ENCODE results near the gene ING1.

Gene ING1

DNA sequence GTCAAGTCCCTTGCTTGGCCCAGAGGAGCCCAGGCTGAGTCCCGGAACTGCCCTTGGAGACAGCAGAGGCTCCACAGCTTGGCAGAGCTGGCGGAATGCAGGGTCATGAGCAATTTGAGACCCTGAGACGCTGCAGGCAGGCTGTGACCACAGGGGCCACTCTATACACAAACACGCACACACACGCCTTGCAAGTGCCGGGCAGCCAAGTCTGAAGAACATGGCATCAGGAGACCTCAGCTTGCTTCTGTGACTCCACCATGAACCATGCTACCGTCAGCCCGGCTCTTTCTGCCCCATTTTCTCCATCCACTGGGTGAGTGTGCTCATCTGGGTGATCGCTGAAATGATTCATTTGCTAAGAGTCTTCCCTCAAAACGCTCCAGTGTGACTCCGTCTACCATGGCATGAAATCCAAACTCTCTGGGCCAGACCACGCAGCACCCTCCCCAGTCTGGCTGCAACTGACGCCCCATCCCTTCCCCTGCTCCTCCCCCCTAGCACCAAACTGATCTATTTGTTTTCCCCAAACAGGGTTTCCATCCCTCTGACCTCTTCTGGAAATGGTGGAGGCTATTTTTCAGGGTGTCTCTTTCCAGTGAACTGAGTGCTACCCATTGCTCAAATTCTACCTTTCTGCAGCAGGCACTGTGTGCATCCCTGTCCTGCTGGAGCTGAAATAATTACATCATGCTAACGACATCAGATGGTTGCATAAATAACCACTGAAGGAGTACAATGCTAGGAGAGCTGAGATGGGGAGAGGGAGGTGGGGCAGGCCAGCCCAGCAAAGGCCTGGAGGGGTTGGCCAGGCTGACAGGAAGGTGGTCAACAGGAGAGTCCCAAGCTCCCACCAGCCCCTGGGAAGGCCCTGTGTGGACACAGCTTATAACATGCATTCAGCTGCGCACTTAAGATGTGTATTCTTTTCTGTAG lies 10.6 kb upstream of the ING1 start:
- H3K9me3 Mint-ChIP-seq: no peaks in the 10 kb centered on the region
- peaks cover 57% of the 10 kb centered on the region for H3K4me1 Mint-ChIP-seq
- H3K27me3 Mint-ChIP-seq: no peaks in the 10 kb centered on the region
- no peak overlapping the region for H3K4me3 Mint-ChIP-seq
- ATAC-seq: no peak
- H3K27ac Mint-ChIP-seq: peak overlapping the region; percentile 37
- peaks cover 45% of the 10 kb centered on the region for H3K36me3 Mint-ChIP-seq

DNA sequence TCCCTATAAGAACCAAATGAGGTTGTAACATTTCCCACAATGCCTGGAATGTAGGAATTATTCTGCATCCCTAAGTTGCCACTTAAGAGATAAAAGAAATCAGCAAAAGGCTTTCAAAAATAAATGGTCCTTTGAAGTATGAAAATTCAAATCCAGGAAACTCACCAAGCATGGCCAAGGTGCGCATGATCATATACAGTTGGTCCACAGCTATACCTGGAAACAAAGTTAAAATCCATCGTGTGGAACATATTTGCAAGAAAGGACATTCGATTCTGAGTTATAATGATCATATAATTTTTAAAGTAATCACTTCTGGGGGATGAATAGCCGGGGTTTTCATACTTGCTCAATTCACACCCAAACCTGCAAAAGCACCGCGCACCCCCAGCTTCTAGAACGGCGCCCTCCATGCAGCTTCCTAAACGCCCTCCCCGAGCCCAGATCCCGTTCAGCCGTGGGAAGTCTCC lies 8.1 kb upstream of the ING1 start:
- Mint-ChIP-seq H3K36me3 (peaks cover 21% of the 10 kb centered on the region), H3K9me3 (no peaks in the 10 kb centered on the region), H3K4me1 (peaks cover 36% of the 10 kb centered on the region), H3K4me3 (peak overlapping the region; percentile 84), H3K27ac (peak overlapping the region; percentile 71), H3K27me3 (no peaks in the 10 kb centered on the region)
- ATAC-seq: no peak

DNA sequence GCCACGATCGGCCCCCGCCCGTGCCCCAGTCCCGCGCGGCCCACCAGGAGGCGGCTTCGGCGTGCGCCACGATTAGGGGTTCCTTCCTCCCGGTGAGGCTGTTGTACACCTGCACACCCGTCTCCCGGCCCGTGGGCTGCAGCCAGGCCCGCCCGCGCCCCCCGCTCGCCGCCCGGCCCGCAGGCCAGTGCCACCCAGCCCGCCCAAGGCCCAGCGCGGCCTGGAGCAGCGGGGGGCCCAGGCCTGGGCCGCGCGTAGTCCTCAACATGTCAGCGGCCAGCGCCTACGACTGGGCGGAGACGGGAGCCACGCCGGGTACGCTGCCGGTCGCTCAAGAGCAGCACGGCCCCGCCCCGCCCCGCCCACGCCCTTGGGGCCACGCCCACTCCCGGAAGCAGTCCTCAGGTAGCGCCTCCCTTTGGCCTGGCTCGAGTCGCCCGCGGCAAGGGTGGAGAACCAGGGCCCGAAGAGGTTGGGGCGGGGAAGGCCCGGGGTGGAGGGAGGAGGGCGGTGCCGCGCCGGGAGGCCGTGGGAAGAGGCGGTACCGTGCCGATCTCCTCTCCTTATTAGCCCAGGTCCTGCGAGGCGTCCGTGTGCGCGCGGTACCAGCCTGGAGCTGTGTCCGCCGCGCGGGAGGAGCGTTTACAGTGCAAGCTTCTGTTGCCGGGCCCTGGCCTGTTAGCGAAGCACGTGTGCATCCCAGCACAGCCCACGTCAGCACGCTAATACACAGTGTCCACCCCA lies 7.5 kb upstream of the ING1 start, which contains the start of gene CARS2:
TSS of gene CARS2 (minus strand) at position 291 of the 744 bp plus-strand sequence. CDS start at position 268, 23 bp downstream.
- H3K4me3 Mint-ChIP-seq: peak within 1 kb of the TSS; percentile 84
- H3K36me3 Mint-ChIP-seq: peaks cover 20% of the 10 kb centered on the region
- H3K9me3 Mint-ChIP-seq: no peaks in the 10 kb centered on the region
- H3K27me3 Mint-ChIP-seq: no peaks in the 10 kb centered on the region
- peak within 1 kb of the TSS; percentile 71 for H3K27ac Mint-ChIP-seq
- H3K4me1 Mint-ChIP-seq: peaks cover 36% of the 10 kb centered on the region
- peak; percentile 99 for ATAC-seq

DNA sequence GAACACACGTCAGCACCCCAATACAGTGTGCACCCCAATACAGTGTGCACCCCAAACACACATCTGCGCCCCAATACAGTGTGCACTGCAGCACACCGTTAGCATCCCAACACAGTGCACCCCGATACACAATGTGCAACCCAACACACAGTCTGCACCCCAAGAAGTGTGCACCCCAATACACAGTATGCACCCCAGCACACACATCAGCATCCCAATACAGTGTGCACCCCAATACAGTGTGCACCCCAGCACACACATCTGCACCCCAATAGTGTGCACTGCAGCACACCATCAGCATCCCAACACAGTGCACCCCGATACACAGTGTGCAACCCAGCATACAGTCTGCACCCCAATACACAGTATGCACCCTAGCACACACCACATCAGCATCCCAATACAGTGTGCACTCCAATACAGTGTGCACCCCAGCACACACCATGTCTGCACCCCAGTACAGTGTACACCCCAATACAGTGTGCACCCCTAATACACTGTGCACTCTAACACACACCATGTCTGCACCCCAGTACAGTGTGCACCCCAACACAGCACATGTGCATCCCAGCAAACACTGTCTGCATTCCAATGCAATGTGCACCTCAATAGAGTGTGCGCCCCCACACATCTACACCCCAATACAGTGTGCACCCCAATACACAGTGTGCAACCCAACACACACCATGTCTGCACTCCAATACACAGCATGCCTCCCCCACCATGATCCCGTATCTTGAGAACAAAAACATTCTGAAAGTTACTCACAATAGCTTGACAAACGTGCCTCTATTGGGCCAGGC lies 6.7 kb upstream of the ING1 start:
- peaks cover 14% of the 10 kb centered on the region for H3K36me3 Mint-ChIP-seq
- peak overlapping the region; percentile 71 for H3K27ac Mint-ChIP-seq
- peak overlapping the region; percentile 84 for H3K4me3 Mint-ChIP-seq
- H3K9me3 Mint-ChIP-seq: no peaks in the 10 kb centered on the region
- no peak for ATAC-seq
- H3K27me3 Mint-ChIP-seq: no peaks in the 10 kb centered on the region
- H3K4me1 Mint-ChIP-seq: peaks cover 44% of the 10 kb centered on the region

DNA sequence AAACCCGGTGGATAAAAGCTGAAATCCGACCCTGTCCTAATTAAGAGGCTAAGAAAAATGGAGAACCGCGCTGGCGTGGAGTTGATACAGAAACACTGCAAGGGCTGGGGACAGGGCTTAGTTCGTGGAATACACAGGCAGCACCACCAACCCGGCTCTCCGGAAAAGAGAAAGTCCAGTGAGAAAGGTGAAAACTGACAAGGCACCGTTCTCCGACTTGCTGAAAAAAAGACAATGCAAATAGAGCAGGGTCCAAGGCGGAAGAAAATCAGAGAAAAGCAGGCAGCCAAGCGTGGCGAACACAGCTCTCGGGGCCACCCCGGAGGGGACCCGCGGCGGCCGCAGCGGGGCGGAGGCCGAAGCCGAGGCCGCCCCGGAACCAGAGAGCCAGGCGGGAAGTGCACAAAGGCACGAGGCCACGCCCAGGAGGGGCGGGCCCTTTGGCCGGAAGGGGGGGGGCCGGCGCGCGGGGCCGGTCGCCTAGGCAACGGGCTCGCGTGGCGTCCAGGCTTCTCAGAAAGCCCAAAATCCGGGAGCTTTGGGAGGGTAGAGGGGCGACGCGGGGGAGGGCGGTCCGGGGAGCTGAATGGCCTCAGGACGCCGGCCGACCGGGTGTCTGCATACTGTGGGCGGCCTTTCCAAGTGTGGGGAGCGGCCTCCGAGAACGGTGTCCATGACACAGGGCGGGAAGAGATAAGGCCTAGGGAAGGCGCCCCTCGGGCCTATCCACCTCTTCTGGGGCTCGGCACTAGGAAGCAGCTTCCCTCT lies 1.2 kb upstream of the ING1 start:
- peak; percentile 67 for ATAC-seq
- Mint-ChIP-seq H3K4me1 (peaks cover 15% of the 10 kb centered on the region), H3K36me3 (no peaks in the 10 kb centered on the region), H3K4me3 (peak overlapping the region; percentile 96), H3K9me3 (no peaks in the 10 kb centered on the region), H3K27ac (peak overlapping the region; percentile 93), H3K27me3 (no peaks in the 10 kb centered on the region)

DNA sequence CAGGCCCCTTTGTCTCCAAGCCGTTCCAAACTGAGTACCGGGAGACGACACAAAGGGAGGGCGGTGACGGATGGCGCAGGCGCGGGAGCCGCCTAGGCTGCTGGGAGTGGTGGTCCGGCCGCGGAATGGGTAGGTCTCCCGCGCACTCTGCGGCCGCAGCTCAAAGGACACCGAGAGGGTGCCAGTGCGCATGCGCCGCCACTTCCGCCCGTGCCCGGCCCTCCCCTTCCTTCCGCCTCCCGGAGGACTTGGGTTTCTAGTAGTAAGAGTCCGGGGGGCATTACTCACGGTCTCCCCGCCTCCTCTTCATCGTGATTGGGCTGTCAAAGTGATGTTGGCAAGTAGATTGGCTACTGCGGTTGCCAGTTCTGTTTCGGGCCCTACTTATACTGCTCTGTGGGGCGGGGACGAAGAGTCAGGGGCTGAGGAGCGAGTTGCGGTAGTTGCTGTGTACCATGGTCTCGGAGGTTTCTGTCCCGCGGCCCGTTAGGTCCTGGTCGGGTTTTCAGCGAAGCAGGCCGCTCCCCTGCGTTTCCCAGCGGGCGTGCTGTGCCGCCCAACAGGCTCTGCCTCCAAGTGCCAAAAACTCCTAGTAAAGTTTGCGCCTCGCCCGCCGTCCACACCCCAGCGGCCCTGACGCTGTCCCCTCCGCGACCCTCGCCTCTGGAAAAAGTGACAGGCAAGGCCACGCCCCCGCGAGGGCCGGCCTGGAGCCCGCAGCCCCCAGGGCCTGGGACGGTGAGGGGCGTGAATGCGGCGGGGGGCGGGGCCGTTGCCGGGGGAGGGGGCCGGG lies 455 bp upstream of the ING1 start:
- Mint-ChIP-seq H3K9me3 (no peaks in the 10 kb centered on the region), H3K4me3 (peak overlapping the region; percentile 96), H3K27ac (peak overlapping the region; percentile 93), H3K4me1 (peaks cover 21% of the 10 kb centered on the region), H3K27me3 (no peaks in the 10 kb centered on the region), H3K36me3 (no peaks in the 10 kb centered on the region)
- ATAC-seq: peak; percentile 80

DNA sequence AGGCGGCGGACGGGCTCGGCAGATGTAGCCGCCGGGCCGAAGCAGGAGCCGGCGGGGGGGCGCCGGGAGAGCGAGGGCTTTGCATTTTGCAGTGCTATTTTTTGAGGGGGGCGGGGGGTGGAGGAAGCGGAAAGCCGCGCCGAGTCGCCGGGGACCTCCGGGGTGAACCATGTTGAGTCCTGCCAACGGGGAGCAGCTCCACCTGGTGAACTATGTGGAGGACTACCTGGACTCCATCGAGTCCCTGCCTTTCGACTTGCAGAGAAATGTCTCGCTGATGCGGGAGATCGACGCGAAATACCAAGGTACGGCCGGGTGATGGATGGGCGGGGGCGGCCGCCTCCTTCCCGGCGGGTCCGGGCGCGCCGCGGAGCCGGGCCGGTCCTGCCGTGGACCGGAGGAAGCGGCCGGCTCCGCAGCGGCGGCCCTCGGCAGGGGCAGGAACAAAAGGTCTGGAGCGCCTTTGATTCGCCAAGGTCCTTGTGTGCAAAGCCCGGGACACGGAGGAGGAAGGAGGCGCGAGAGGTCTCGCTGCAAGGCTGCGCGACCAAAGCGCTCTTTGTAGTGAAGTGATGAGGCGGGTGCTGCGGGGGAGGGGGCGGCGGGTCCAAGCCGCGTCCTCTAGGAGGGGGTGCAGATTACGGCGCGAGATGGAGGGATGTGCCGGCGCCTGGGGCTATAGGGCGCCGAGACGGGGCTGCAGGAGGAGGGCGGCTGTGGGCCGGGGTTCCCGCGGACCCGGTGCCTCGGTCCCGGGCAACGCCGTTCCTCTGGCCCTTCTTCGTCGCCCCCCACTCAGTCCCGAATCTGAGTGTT lies 689 bp downstream of the ING1 start:
- Mint-ChIP-seq H3K4me3 (peak overlapping the region; percentile 96), H3K4me1 (peaks cover 24% of the 10 kb centered on the region), H3K27me3 (no peaks in the 10 kb centered on the region), H3K9me3 (no peaks in the 10 kb centered on the region), H3K36me3 (peaks cover 5% of the 10 kb centered on the region), H3K27ac (peak overlapping the region; percentile 93)
- ATAC-seq: no peak

DNA sequence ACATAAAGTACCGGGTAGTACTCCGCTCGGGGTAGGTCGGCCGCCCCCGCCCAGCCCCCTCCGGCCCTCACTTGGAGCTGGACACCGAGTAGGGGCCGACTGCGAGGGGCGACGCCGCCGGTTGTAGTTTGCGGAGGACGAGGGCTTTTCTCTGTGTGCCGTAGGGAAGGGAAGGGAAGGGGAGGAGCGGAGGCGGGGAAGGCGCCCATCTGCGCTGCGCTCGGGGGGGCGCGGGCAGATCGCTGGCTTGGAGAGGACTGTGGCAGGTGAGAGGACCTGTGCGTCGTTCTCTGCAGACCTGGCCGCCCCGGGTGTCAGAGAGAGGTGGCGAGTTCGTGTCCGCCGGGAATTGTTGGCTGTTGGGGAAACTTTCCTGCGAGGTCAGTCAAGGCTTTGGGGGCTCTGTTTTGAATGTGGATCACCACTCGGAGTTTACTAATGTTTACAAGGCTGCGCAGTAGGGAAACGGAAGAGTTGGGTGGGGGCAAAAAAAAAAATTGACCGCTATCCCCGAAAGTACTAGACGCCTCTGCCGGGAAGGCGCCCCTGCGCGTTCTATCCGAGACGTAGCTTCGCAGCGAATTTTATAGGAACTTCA lies 1.4 kb downstream of the ING1 start:
- no peak for ATAC-seq
- Mint-ChIP-seq H3K36me3 (peaks cover 12% of the 10 kb centered on the region), H3K27me3 (no peaks in the 10 kb centered on the region), H3K4me1 (peaks cover 30% of the 10 kb centered on the region), H3K9me3 (no peaks in the 10 kb centered on the region), H3K27ac (peak overlapping the region; percentile 93), H3K4me3 (peak overlapping the region; percentile 96)

DNA sequence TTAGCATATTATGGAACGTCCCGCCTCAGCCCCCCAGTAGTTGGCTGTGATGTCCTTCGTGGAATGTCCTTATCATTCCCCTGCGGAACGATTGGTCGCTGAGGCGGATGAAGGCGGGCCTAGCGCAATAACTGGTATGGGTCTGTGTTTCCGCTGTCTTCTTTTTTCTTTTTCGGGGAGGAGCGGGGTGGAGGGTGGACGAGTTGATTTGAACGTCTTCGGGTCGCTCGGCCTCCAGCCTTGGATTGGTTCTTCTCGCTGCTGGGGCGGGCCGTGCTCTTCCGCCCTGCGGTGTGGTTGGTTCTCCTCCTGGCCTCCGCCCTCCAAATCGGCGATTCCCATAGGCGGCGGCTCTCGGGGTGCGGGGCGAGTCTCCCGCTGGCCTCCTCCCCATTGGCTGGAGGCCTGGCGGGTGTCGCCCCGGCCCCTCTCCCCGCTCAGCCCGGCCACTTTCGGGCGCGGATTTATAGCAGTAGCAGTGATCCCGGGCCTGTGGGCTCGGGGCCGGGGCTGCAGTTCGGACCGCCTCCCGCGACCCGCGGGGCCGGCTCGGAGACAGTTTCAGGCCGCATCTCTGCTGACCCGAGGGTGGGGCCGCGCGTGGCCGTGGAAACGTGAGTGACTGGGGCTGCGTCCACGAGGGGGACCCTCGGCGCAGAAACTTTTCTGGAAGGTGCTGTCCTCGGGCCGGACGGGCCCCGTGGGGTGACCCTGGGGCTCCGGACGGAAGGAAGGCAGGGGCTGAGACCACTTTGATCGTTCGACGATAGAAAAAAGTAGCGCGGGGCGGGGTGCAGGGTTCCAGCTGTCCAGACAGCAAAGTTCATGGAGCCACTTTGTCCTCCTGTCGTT lies 2.1 kb downstream of the ING1 start:
- H3K9me3 Mint-ChIP-seq: no peaks in the 10 kb centered on the region
- peak; percentile 80 for ATAC-seq
- H3K4me1 Mint-ChIP-seq: peaks cover 31% of the 10 kb centered on the region
- peaks cover 13% of the 10 kb centered on the region for H3K36me3 Mint-ChIP-seq
- no peaks in the 10 kb centered on the region for H3K27me3 Mint-ChIP-seq
- peak overlapping the region; percentile 96 for H3K4me3 Mint-ChIP-seq
- peak overlapping the region; percentile 93 for H3K27ac Mint-ChIP-seq

DNA sequence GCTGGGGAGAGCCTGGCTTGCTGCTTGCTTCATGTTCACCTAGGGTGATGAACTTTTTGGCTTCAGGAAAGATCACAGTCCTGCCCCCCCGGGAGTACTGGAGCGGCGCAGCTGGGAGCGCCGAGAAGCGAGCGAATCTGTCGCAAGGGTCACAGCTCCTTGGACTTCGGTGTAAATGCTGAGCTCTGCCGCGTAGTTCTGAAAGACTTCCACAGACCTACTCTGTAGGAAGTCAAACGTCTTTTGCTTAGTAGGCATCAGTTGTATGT lies 2.7 kb downstream of the ING1 start:
- Mint-ChIP-seq H3K9me3 (no peaks in the 10 kb centered on the region), H3K4me3 (peak overlapping the region; percentile 96), H3K27ac (peak overlapping the region; percentile 93), H3K36me3 (peaks cover 13% of the 10 kb centered on the region), H3K4me1 (peaks cover 29% of the 10 kb centered on the region), H3K27me3 (no peaks in the 10 kb centered on the region)
- no peak for ATAC-seq

DNA sequence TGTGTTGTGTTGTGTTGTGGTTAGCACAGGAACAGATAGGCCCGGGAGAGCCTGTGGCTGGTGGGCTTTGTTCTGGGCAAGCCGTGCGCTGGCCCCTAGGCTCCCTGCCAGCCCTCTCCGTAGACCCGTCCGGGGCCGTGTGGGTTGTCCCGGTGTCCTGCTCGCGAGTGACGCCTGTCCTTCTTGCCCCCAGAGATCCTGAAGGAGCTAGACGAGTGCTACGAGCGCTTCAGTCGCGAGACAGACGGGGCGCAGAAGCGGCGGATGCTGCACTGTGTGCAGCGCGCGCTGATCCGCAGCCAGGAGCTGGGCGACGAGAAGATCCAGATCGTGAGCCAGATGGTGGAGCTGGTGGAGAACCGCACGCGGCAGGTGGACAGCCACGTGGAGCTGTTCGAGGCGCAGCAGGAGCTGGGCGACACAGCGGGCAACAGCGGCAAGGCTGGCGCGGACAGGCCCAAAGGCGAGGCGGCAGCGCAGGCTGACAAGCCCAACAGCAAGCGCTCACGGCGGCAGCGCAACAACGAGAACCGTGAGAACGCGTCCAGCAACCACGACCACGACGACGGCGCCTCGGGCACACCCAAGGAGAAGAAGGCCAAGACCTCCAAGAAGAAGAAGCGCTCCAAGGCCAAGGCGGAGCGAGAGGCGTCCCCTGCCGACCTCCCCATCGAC lies 5.7 kb downstream of the ING1 start:
- Mint-ChIP-seq H3K36me3 (peaks cover 13% of the 10 kb centered on the region), H3K4me1 (peaks cover 35% of the 10 kb centered on the region)
- no peak for ATAC-seq

DNA sequence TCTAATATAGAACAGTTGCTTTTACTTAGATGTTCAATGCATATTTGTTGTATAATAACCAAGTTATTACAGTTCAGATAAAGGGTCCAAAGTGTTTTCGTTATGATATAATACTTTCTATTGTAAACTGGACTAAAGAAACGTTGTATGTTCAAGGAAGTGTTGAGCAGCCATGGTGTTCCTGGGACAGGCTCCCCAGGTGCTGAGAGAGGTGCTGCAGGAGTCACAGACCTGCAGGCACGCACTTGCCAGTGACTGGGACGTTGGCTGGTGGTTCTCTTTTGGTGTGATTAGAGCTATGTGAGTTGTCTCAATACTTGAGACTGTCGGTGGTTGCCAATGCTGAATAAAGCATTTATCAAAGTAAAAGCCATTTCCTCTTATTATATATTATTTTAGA lies 9.5 kb downstream of the ING1 start:
- peak overlapping the region; percentile 49 for H3K27ac Mint-ChIP-seq
- ATAC-seq: no peak
- H3K36me3 Mint-ChIP-seq: peaks cover 13% of the 10 kb centered on the region
- H3K9me3 Mint-ChIP-seq: no peaks in the 10 kb centered on the region
- peaks cover 44% of the 10 kb centered on the region for H3K4me1 Mint-ChIP-seq
- no peak overlapping the region for H3K4me3 Mint-ChIP-seq
- H3K27me3 Mint-ChIP-seq: no peaks in the 10 kb centered on the region

More for the DNA sequence above, 5.7 kb downstream of the ING1 start:
- no peaks in the 10 kb centered on the region for H3K9me3 Mint-ChIP-seq
- no peak overlapping the region for H3K27ac Mint-ChIP-seq
- H3K27me3 Mint-ChIP-seq: no peaks in the 10 kb centered on the region
- no peak overlapping the region for H3K4me3 Mint-ChIP-seq
